KMS-11 (cell line): Measurements from ENCODE around the gene NME7.
"Not testable (repeated sequence)": the region's sequence is repeated elsewhere in the genome, so short reads cannot be mapped to it uniquely, and the experiment has no call there.

Experiments used
- H2AFZ ChIP-seq: fragments of 200-600 bp; sonication (generic); 2 replicates; pipeline ENCODE4 v1.6.1; 2016; ENCODE audit warnings: antibody characterized with exemption, mixed run types, low read depth
- H3K27ac ChIP-seq: fragments of 200-600 bp; sonication (generic); 2 replicates; pipeline ENCODE4 v1.6.1; 2016; ENCODE audit warnings: mild to moderate bottlenecking, mixed run types
- H3K27me3 ChIP-seq: fragments of 200-600 bp; sonication (generic); 2 replicates; pipeline ENCODE4 v1.6.1; 2017; ENCODE audit warnings: mild to moderate bottlenecking, low read depth, mixed run types, moderate library complexity; ENCODE audit not compliant: insufficient read depth
- H3K36me3 ChIP-seq: fragments of 200-600 bp; sonication (generic); 2 replicates; pipeline ENCODE4 v1.6.1; 2017; ENCODE audit warnings: mild to moderate bottlenecking, mixed run types; ENCODE audit not compliant: insufficient read depth
- H3K4me1 ChIP-seq: fragments of 200-600 bp; sonication (generic); 2 replicates; pipeline ENCODE4 v1.6.1; 2016; ENCODE audit warnings: mild to moderate bottlenecking, low read depth, mixed run types; ENCODE audit not compliant: poor library complexity, severe bottlenecking
- H3K4me2 ChIP-seq: fragments of 200-600 bp; sonication (generic); 2 replicates; pipeline ENCODE4 v1.7.0; 2016; ENCODE audit warnings: mild to moderate bottlenecking, mixed run types
- H3K4me3 ChIP-seq: fragments of 200-600 bp; sonication (generic); IDR thresholded peaks from 2 replicates; pipeline ENCODE4 v1.6.1; 2017; ENCODE audit warnings: low read depth, low read length, mixed read lengths; ENCODE audit not compliant: insufficient read depth
- H3K79me2 ChIP-seq: fragments of 200-600 bp; sonication (generic); 2 replicates; pipeline ENCODE4 v1.6.1; 2016; ENCODE audit warnings: low read depth, mixed run types; ENCODE audit not compliant: insufficient read depth
- H3K9ac ChIP-seq: fragments of 200-600 bp; sonication (generic); 2 replicates; pipeline ENCODE4 v1.6.1; 2016; ENCODE audit warnings: mild to moderate bottlenecking, mixed run types
- H4K20me1 ChIP-seq: fragments of 200-600 bp; sonication (generic); 2 replicates; pipeline ENCODE4 v1.6.1; 2016; ENCODE audit warnings: mild to moderate bottlenecking, mixed run types; ENCODE audit not compliant: insufficient read depth
- CTCF ChIP-seq: fragments of 200-600 bp; sonication (generic); conservative IDR thresholded peaks from 2 replicates; pipeline ENCODE4 v1.6.1; 2017; ENCODE audit warnings: low read depth, mild to moderate bottlenecking, antibody characterized with exemption, low read length, moderate library complexity, mixed read lengths

NME7 gene

GRCh38 chr1:169295846-169296245, 71.8 kb downstream of the NME7 start:
- no peak overlapping the region for H3K9ac ChIP-seq
- no peaks in the 10 kb centered on the region for H3K27me3 ChIP-seq
- TF ChIP-seq CTCF, result no peak
- H3K4me3 ChIP-seq, result no peak overlapping the region
- H3K79me2 ChIP-seq, result no peaks in the 10 kb centered on the region
- H3K27ac ChIP-seq, result no peak overlapping the region
- no peak overlapping the region for H3K4me2 ChIP-seq
- no peaks in the 10 kb centered on the region for H3K4me1 ChIP-seq
- H2AFZ ChIP-seq, result no peak overlapping the region
- H4K20me1 ChIP-seq, result no peaks in the 10 kb centered on the region
- H3K36me3 ChIP-seq, result no peaks in the 10 kb centered on the region

GRCh38 chr1:169295425-169295824, 72.2 kb downstream of the NME7 start:
- H2AFZ ChIP-seq, result no peak overlapping the region
- no peak overlapping the region for H3K27ac ChIP-seq
- no peaks in the 10 kb centered on the region for H3K4me1 ChIP-seq
- H3K36me3 ChIP-seq, result no peaks in the 10 kb centered on the region
- no peaks in the 10 kb centered on the region for H3K79me2 ChIP-seq
- no peak overlapping the region for H3K9ac ChIP-seq
- H3K4me2 ChIP-seq, result no peak overlapping the region
- H3K4me3 ChIP-seq, result no peak overlapping the region
- TF ChIP-seq CTCF, result no peak
- H4K20me1 ChIP-seq, result no peaks in the 10 kb centered on the region
- H3K27me3 ChIP-seq, result no peaks in the 10 kb centered on the region

GRCh38 chr1:169289016-169289415, 78.6 kb downstream of the NME7 start:
- H4K20me1 ChIP-seq, result no peaks in the 10 kb centered on the region
- no peaks in the 10 kb centered on the region for H3K4me1 ChIP-seq
- H3K36me3 ChIP-seq, result no peaks in the 10 kb centered on the region
- no peaks in the 10 kb centered on the region for H3K79me2 ChIP-seq
- TF ChIP-seq CTCF, result no peak
- no peak overlapping the region for H2AFZ ChIP-seq
- H3K27ac ChIP-seq, result no peak overlapping the region
- H3K9ac ChIP-seq, result no peak overlapping the region
- no peak overlapping the region for H3K4me3 ChIP-seq
- H3K27me3 ChIP-seq, result no peaks in the 10 kb centered on the region
- H3K4me2 ChIP-seq, result no peak overlapping the region

GRCh38 chr1:169288011-169288414, 79.6 kb downstream of the NME7 start:
- Histone ChIP-seq H3K4me3 (no peak overlapping the region), H3K4me2 (no peak overlapping the region), H3K27me3 (no peaks in the 10 kb centered on the region), H3K27ac (no peak overlapping the region), H3K9ac (no peak overlapping the region), H2AFZ (no peak overlapping the region), H3K4me1 (no peaks in the 10 kb centered on the region), H3K79me2 (no peaks in the 10 kb centered on the region), H3K36me3 (no peaks in the 10 kb centered on the region), H4K20me1 (no peaks in the 10 kb centered on the region)
- TF ChIP-seq CTCF, result no peak

- H3K27me3 ChIP-seq, result no peaks in the 10 kb centered on the region
- H3K36me3 ChIP-seq, result no peaks in the 10 kb centered on the region
- no peaks in the 10 kb centered on the region for H3K4me1 ChIP-seq
- H3K4me3 ChIP-seq, result no peak overlapping the region
- H3K79me2 ChIP-seq, result no peaks in the 10 kb centered on the region
- no peak for TF ChIP-seq CTCF
- no peak overlapping the region for H3K4me2 ChIP-seq
- H3K27ac ChIP-seq, result no peak overlapping the region
- H2AFZ ChIP-seq, result no peak overlapping the region
- no peak overlapping the region for H3K9ac ChIP-seq
- H4K20me1 ChIP-seq, result no peaks in the 10 kb centered on the region
Observed at GRCh38 chr1:169287280-169287679, 80.3 kb downstream of the NME7 start.

- not testable (repeated sequence) for H2AFZ ChIP-seq, H3K4me1 ChIP-seq
Observed at GRCh38 chr1:169281562-169281961, 86.0 kb downstream of the NME7 start.

More at GRCh38 chr1:169281562-169281961, 86.0 kb downstream of the NME7 start:
- H3K79me2 ChIP-seq, H3K9ac ChIP-seq, H3K27ac ChIP-seq, H3K36me3 ChIP-seq, H3K4me3 ChIP-seq, H4K20me1 ChIP-seq, H3K27me3 ChIP-seq, H3K4me2 ChIP-seq: not testable (repeated sequence)
